GM18502 (cell line): Measurements from ENCODE around the gene GRM7.

ENCODE experiments used
- ATAC-seq: cut with Tn5 transposase; IDR thresholded peaks from one replicate; pipeline ENCODE4 v1.9.1; 2021; ENCODE audit warnings: mild to moderate bottlenecking; ENCODE audit not compliant: unreplicated experiment, poor library complexity

Gene GRM7

DNA sequence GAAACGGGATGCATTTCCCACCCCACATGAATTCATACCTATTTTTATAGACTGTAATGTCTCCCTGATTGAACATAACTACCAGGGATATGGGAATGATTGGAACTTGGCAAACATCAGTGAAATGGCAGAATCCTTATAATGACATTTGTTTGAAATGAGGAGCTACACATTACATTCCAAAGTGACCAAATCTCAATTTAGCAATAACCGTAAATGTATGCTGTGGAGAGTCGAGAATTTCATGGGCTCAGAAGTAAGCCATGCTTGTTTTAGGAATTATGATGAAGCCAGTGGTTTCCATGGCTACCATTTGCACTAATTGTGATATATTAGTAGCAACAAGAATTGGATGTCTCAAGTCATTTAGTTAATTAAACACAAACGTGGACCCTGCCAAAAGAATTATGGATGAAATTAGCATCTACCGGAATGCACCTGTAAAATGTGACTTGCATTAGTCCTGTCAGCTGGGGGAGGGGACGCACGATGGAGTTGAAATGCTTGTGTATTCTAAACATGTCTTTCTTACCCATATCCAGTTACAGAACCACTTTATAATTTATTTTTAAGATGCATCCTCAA, 760.2 kb downstream of the GRM7 start:
- ATAC-seq: no peak

DNA sequence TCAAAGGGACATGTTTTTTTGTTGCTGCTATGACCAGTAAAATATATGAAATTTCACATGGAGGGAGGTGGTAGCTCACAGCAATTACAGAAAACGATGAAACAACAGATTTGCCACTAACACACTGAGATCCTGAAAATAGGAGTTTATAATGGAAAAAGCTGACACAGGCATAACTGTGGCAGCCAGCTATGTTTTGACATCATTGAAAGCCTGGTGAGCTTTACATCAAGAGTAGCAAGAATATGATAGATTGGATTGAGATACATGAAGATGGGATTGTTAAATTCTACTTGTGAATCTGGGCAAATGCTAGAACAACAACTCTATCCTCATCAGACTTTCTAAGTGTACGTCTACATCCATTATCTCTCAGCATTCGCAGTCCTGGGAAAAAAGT, 760.7 kb downstream of the GRM7 start:
- ATAC-seq: no peak

- ATAC-seq: no peak
Observed at GRCh38 chr3:7625021-7625420, 764.1 kb downstream of the GRM7 start.

DNA sequence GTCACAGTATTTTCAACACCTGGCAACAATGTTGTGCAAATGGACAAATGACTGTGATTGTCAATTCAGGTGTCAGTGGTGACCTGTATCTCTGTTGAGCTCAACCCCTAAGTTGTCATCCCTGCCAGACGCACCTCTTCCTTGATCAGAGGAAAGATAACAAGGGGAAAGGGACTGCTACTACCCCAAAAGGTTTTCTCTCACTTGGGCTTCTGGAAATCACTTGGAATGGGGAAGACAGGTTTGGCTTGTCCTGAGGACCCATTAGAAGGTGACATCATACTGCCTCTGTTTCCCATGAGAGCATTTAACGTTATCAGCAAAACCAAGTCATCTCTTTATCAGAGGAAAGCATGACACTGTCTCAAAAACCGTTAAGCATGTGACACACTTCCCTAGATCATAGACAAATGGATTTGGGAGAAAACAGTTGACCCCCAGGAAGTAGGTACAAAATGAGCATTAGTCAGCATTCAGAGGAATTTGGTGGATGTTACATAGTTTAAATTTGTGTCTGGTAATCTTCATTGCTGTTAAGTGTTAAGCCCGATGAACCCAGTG, 769.5 kb downstream of the GRM7 start:
- no peak for ATAC-seq

DNA sequence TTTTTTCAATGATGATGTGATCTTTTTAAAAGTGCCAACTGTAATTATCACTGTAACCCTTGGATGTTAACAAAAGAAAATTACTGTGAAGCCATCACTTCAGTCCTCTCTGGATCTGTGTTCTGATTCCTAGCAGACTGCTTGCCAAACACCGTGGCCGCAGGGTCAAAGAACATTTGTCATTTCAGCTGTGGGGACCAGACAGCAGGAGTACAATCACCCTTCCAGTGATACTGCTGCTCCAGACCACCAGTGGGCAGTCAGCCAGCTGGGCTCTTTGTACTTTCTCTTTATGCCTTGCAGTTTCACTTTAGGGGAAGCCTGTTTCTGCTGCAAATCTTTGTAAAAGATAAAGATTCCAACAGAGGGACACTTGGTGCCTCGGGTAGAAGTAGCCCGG, 770.0 kb downstream of the GRM7 start:
- no peak for ATAC-seq

- no peak for ATAC-seq
Observed at GRCh38 chr3:7632305-7632704, 771.4 kb downstream of the GRM7 start.

DNA sequence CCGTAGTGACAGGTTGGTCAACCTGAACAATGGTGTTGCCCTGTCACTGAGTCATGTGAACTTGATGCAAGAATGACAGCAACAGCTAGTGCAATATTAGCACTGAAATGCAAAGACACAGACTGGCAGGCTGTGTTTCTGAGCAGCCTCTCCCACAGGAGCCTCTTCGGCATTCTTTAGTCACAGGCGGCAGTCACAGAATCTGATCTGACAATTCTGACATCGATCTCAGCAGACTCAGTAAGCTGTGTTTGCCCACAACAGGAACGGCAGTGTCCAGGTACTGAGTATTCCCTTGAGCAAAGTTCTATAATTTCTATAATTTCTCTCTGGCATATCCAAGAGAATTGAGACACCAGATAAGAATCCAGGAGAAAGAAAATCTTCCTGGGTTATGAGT, 776.8 kb downstream of the GRM7 start:
- ATAC-seq: no peak

DNA sequence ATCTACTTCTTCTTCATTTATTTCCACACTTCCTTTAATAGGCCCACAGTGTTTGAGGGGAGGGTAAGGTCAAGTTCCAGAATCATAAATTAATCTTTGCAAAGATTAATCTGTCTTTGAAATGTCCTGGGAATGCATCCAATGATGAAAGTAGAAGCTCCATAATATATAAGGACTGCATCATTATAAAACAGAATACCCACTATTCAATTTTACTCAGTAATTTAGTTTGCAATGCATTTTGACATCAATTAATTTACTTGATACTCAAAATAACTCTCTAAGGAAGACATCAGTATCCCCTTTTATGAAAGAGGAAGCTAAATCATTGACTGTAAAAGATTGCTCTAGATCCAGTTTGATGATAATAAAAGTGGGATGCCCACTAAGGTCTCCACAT, 777.2 kb downstream of the GRM7 start:
- ATAC-seq: no peak

DNA sequence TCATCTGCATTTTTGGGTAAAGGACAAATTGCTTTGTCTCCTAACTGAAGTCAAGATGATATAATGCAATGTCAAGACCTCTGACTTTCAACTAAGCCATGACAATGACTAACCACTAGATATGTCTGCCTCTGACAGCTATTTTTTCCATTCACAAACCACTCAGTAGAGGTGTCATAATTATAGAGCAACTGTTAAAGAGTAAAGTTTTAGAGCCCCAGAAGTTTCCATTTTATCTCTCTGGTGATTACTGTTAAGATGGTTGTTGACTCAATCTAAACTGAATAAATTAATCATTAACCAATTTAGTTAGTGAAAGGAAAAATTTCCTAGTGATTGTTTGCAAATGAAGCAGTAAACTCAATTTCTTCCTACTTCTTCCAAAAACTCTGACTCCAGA, 779.9 kb downstream of the GRM7 start:
- no peak for ATAC-seq

- ATAC-seq: no peak
Observed at GRCh38 chr3:7646851-7647250, 785.9 kb downstream of the GRM7 start.

- ATAC-seq: no peak
Observed at GRCh38 chr3:7650466-7650865, 789.6 kb downstream of the GRM7 start.

DNA sequence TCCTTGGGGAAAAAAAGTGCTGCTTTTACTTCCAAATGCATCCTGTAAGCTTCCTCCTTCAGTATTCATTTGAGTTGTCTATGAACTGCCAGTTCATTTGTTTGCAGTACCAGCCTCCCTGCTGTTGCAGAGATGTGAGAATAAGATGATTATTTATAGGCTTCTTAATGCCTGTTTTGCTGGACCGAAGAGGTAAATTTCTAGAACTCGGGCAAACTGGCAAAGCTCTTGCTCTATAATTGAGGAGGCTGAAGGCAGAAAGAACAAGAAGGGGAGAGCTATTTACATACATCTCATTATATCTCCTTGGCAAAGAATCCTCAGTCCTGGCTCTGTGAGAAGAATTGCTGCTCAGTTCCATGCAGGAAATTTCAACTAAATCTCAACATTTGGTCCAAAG, 790.4 kb downstream of the GRM7 start:
- ATAC-seq: no peak

DNA sequence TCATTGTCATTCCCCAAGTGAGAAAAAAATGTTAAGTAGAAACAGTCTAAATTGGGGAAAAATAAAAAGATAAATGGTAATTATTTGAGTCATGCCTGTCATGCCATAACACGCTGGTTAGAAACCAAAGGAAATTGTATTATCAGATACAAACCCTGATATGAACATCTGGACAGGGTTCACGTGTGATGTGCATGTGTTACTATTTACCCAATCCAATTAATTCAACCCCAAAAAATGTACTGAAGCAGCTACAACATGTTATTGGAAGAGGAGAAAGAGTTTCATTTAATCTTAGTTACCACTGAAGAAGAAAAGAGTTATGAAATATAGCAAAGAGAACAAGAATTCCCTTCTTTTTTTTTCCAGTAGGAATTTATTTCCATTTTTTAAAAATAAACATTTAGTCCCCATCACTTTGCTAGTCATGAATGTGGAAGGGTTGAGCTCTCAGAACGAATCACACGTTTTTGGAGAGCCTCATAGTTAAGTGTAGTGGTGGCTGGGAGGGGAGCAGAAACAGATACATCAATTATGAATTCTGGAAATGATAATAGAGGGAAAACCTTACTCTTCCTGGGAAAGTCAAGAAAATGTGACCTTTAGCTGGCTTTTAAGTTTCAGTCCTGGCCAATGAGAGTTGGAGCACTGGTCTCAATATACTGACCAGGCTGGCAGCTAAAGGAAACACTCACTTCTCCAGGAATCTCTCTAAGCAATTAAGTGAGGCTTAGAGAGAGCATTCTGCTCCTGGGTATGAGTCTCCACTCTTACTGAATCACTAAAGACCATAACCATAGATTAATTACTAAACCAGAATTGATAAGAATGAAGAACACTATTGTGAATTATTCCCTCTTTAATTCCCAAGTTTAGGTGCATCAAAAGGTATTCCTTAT, 796.5 kb downstream of the GRM7 start:
- ATAC-seq: no peak

DNA sequence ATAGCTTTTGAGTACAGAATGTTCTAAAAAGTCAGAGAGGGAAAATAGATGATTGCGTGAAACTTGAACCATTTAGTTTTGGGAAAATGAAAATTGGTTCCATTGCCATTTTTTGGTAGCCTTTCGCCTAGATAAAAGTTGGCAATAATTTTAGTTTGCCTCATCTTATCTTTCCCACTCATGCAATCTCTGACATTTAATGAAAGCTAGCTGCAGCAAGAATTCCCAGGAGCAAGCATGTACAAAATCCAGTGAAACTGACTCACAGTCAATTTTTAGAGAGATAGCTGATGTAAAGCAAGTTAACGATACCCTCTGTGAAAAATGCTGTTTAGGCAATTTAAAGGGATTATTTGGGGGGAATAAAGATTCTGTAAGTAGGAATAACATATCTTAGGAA, 797.4 kb downstream of the GRM7 start:
- no peak for ATAC-seq

DNA sequence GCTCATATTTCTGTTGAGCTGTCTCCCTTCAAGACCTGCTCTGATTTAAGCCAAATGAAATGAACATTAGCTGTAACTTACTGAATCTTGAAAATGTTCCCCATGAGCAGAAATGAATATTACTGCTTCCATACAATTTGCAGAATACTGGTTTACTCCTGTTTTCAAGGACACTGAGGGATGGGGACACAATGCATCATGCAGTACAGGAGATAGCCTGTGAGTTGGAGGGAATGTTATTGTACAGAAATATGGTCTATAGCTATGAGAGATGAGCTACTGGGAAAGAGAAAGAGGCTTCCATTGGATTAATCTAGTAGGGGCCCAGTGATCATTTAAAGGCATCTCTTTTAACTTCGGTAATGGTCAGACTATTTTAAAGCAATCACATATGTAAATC, 798.2 kb downstream of the GRM7 start:
- no peak for ATAC-seq

DNA sequence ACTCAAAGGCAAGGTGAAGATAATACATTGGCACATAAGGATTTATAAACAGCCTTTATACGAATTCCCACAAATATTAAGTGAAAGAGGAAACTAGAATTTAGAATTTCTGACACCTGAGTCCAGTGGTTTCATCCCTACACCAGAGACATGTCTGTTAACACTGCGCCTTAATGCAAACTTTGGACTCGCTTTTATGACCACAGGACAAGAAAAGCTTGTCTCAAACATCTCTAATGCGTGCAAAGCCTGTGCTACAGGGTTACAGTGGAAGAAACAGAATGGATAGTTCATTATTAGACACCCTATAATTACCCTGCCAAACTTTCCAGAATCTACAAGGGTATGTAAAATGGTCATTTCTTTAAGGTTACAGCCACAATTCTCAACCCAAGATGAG, 802.9 kb downstream of the GRM7 start:
- ATAC-seq: no peak

GRCh38 chr3:7667774-7668173, 806.9 kb downstream of the GRM7 start:
- no peak for ATAC-seq

GRCh38 chr3:7669641-7670040, 808.7 kb downstream of the GRM7 start:
- no peak for ATAC-seq

- no peak for ATAC-seq
Observed at GRCh38 chr3:7678521-7678920, 817.6 kb downstream of the GRM7 start.

DNA sequence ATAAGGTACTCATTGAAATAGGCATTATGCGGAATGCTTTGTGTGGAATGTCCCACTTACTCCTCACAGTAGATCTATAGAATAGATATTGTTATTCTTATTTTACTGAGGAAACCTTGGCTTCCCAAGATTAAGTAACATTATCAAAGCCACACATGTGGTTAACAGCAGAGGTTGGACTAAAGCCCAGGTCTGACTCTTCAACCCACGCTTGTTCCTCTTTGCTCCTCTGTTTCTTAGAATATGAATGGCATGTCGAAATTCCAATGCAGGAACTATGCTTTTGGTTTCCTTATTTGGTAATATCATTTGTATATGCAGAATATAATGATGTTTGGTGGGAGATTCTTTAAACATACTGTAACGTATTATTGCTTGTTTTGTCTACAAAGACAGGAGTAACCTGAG, 821.9 kb downstream of the GRM7 start:
- no peak for ATAC-seq

- no peak for ATAC-seq
Observed at GRCh38 chr3:7683426-7683825, 822.5 kb downstream of the GRM7 start.
